NCI-H2196 treated with DMSO at 0.1 percent for 48 hours (cell line): ENCODE measurements around the gene ANAPC5.

ENCODE experiments used
- DNase-seq: peaks from one replicate; lab custom pipeline; 2025; ENCODE audit not compliant: unreplicated experiment; lab: John Stamatoyannopoulos, UW

The ANAPC5 gene

GRCh38 chr12:121263206-121263935 lies 88.8 kb downstream of the ANAPC5 start:
- DNase-seq: no peak

DNA sequence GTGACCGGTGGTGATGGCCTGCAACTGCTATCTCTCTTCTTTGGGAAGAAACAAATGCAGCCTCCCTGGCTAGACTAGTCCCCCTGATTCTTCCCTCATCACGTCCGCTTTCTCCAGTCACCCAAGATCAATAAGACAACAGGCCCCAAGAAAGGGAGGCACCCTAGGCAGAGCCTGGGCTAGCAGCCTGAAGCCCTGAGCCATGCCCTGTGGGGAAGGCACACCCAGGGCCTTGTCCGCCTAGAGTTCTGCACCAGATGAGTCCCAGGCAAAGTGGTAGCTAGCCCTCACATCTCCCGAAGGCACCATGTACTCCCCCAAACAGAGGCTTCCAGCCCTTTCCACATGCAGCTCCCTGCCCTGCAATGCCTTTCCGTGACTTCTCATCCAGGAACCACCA lies 90.8 kb downstream of the ANAPC5 start:
- no peak for DNase-seq

DNA sequence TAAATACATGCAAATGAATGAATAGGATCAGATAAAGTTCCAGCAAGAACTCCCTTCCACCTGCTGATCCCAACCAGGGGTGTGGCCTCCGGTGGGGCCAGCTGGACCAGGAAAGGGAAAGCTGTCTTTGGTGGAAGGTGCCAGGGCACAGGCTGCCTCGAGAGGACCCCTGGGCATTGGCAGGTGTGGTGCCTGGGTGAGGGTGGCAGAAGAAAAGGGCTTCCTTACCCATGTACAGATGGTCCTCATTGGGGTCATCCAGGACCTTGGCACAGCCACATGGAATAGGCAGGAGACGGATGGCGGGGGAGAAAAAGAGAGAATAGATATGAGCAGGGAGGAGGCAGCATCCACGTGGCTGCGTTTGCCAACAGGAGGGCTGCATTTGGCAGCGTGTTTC lies 92.1 kb downstream of the ANAPC5 start:
- DNase-seq: no peak

DNA sequence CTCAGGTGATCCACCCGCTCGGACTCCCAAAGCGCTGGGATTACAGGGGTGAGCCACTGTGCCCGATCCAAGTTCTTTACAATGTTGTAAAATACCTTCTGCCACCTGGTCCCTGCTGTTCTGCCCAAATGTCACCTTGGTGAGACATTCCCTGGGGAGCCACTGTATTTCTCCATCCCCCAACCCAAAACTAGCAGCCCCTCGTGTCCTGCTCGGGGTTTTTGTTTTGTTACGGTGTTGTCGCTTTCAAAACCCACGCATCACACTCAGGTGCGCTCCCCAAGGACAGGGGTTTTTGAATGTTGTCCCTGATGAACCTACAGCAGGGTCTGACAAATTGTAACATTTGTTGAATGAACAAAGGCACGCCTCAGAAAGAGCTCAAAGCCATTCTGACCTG lies 93.1 kb downstream of the ANAPC5 start:
- DNase-seq: no peak
